ENCODE measurements around the gene BFAR. TPM values are rescaled to one million over a fixed set of nuclear protein-coding genes. Genes with fewer than 3 reads are reported as not detected.

The BFAR gene
- total and polyA plus RNA-seq, 2 of the 8 experiments (the other 6 are each of a cell fraction or from before 2014, with no cell fraction given): 56.9 to 78.2 TPM

DNA sequence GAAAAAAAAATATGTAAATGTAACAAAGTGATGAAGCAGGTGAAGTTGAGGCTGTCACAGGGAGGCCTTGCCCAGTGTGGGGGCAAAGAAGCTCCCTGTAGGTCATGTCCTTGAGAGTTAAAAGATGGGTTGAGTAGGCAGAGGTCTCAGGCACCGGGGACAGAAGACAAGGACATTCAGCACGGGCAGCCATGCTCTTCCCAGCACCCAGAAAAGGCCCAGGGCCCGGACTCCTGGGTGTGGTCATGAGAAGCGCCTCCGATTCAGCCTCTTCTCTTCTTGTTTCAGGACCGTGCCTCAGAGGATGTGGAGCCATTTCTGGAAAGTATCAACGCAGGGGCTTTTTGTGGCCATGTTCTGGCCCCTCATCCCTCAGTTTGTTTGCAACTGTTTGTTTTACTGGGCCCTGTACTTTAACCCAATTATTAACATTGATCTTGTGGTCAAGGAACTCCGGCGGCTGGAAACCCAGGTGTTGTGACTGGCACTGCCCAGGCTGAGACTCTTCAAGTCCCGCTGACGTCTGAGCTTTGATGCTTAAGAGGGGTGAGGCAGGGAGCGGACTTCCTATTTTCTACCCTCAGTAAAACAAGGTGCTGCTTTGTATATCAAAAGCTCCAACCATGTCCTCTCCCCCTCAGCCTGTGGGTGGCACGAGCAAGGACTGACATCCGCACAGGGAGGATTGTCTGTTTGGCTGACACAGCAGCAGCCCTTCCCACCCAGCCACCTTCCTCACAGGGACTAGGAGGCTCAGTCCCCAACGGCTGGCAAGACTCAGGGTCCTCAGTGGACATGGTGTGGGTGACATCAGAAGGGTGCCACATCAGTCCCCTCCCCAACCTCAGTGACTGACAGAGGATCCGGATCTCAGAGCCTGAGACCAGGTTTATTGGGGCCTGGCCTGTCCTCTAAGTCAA is 34.9 kb downstream of the BFAR start:
- no peaks in the 10 kb centered on the region for H3K23me2 ChIP-seq (ENCODE audit: low read depth, low read length)
- H2AK5ac ChIP-seq (ENCODE audit: low read depth, low read length): no peak overlapping the region
- H2BK120ac ChIP-seq (replicated peaks; ENCODE audit: low read depth, low read length): no peak overlapping the region
- H3K56ac ChIP-seq (replicated peaks; ENCODE audit: insufficient read length, low read depth, low read length): no peak overlapping the region
- no peaks in the 10 kb centered on the region for H3K4me1 ChIP-seq (replicated peaks in 1 of 4; ENCODE audit: control insufficient read depth in 3 of 4, insufficient read depth in 4 of 4, low read length in 3 of 4)
- DNase-seq (ENCODE audit: low read depth in 1 of 2, low spot score in 2 of 2): no peak
- no peaks in the 10 kb centered on the region for H3K79me1 ChIP-seq (ENCODE audit: low read depth, low read length)
- H2BK12ac ChIP-seq (ENCODE audit: low read depth, low read length): no peak overlapping the region
- H3K4ac ChIP-seq (replicated peaks; ENCODE audit: insufficient read length, low read depth, low read length): no peak overlapping the region
- no peak overlapping the region for H3K18ac ChIP-seq (ENCODE audit: extremely low read depth, low read length)
- H3K4me3 ChIP-seq (ENCODE audit: extremely low read depth in 1 of 4, insufficient read depth in 2 of 4, low read depth in 3 of 4, low read length in 4 of 4): no peak overlapping the region
- no peak overlapping the region for H4K5ac ChIP-seq (ENCODE audit: insufficient read length, low read depth, low read length)
- no peak overlapping the region for H2BK15ac ChIP-seq (ENCODE audit: low read length)
- H4K8ac ChIP-seq (ENCODE audit: extremely low read depth, insufficient read depth, low read length): no peak overlapping the region
- no peak overlapping the region for H4K91ac ChIP-seq (replicated peaks; ENCODE audit: insufficient read length, low read length)
- no peaks in the 10 kb centered on the region for H3K79me2 ChIP-seq (ENCODE audit: control insufficient read depth in 1 of 2, insufficient read depth in 2 of 2, low read length in 2 of 2)
- H3K9ac ChIP-seq (replicated peaks in 1 of 4; ENCODE audit: extremely low read depth in 1 of 4, low read depth in 3 of 4, low read length in 3 of 4): no peak overlapping the region
- POLR2A ChIA-PET (ENCODE audit: partially characterized antibody): interaction anchor here (0.6 kb wide), 1 partner anchor 14 kb away, joined by 3 read pairs; no protein-coding TSS in a partner anchor
- no peak for FAIRE-seq
- H3K27ac ChIP-seq (ENCODE audit: low read depth, low read length): no peak overlapping the region
- CTCF ChIA-PET (ENCODE audit: partially characterized antibody): interaction anchor here (1.2 kb wide), 1 partner anchor 10 kb away, joined by 3 read pairs; no protein-coding TSS in a partner anchor
- WGBS, 2 experiments (ENCODE audit: extremely low coverage in 1 of 2, insufficient coverage in 1 of 2, insufficient read length in 1 of 2, insufficient replicate concordance in 2 of 2, low coverage in 1 of 2, low lambda C conversion rate in 2 of 2, missing lambda C conversion rate in 1 of 2): 97% methylated on average over 15 of the region's 16 CpGs; no CpG with 5 or more reads in 1 of the 2 experiments
- no peak overlapping the region for H3K4me2 ChIP-seq (ENCODE audit: insufficient read depth in 1 of 2, low read depth in 2 of 2, low read length in 2 of 2)
- no peak overlapping the region for H2BK20ac ChIP-seq (ENCODE audit: low read length)
- no peaks in the 10 kb centered on the region for H3K27me3 ChIP-seq (replicated peaks in 1 of 4; ENCODE audit: control insufficient read depth in 3 of 4, extremely low read depth in 1 of 4, insufficient read depth in 3 of 4, low read length in 3 of 4)
- no peak for TF ChIP-seq TBP (IDR thresholded peaks at IDR 0.05; ENCODE audit: low read depth, low read length)
- TF ChIP-seq FOSL1 (IDR thresholded peaks at IDR 0.05; ENCODE audit: insufficient read depth, low read depth, low read length): no peak
- H3K14ac ChIP-seq (ENCODE audit: insufficient read length): no peak overlapping the region
- H3K23ac ChIP-seq (ENCODE audit: insufficient read length): no peak overlapping the region
- no peak overlapping the region for H2BK5ac ChIP-seq (ENCODE audit: low read depth, low read length)
- H2AFZ ChIP-seq (ENCODE audit: low read length): no peak overlapping the region
- H4K20me1 ChIP-seq (replicated peaks in 1 of 2; ENCODE audit: control insufficient read depth in 1 of 2, insufficient read depth in 2 of 2, low read length in 2 of 2): peaks cover 2 to 3% of the 10 kb centered on the region in 2 experiments
- H3K36me3 ChIP-seq (ENCODE audit: control insufficient read depth in 2 of 4, insufficient read depth in 4 of 4, low read length in 3 of 4): peaks cover 21 to 52% (median 37%) of the 10 kb centered on the region in 4 experiments
- no peaks in the 10 kb centered on the region for H3K9me3 ChIP-seq (ENCODE audit: insufficient read depth in 2 of 2, low read depth in 1 of 2, low read length in 1 of 2)
